HG02623 (cell line): ENCODE measurements around the gene SLC25A22.
A peak's percentile ranks its signal among the peaks of the same experiment; 100 is the strongest.

Source experiments
- ATAC-seq: cut with Tn5 transposase; IDR thresholded peaks from one replicate; pipeline ENCODE4 v1.9.1; 2021; ENCODE audit warnings: moderate library complexity; ENCODE audit not compliant: unreplicated experiment

The SLC25A22 gene

GRCh38 chr11:798093-798713, at the start of gene SLC25A22:
SLC25A22 (minus strand) TSS chr11:798281; CDS start chr11:795006, 3,275 bp downstream.
- peak; percentile 44 for ATAC-seq

- ATAC-seq: no peak
Measured at GRCh38 chr11:847876-848275, 49.8 kb upstream of the SLC25A22 start.

GRCh38 chr11:846496-847098, 48.5 kb upstream of the SLC25A22 start:
- ATAC-seq: no peak

- ATAC-seq: no peak
Measured at GRCh38 chr11:845872-846495, 47.9 kb upstream of the SLC25A22 start.

GRCh38 chr11:844693-845644, 46.9 kb upstream of the SLC25A22 start:
- no peak for ATAC-seq

GRCh38 chr11:843818-844692, 46.0 kb upstream of the SLC25A22 start:
- ATAC-seq: no peak

GRCh38 chr11:843086-843734, 45.1 kb upstream of the SLC25A22 start:
- no peak for ATAC-seq

- ATAC-seq: peak; percentile 48
Measured at GRCh38 chr11:842370-843002, 44.4 kb upstream of the SLC25A22 start, which contains the start of the genes POLR2L and TSPAN4. POLR2L (minus strand) TSS chr11:842529; CDS start chr11:842508, 21 bp downstream. TSPAN4 (plus strand) TSS chr11:842852; CDS start chr11:850305, 7,453 bp downstream.

- no peak for ATAC-seq
Measured at GRCh38 chr11:841981-842369, 43.9 kb upstream of the SLC25A22 start.

GRCh38 chr11:839875-840617, 42.0 kb upstream of the SLC25A22 start:
- ATAC-seq: no peak

- no peak for ATAC-seq
Measured at GRCh38 chr11:839280-839623, 41.2 kb upstream of the SLC25A22 start.

GRCh38 chr11:838441-839279, 40.6 kb upstream of the SLC25A22 start:
- ATAC-seq: no peak

GRCh38 chr11:837990-838307, 39.9 kb upstream of the SLC25A22 start:
- ATAC-seq: no peak

- no peak for ATAC-seq
Measured at GRCh38 chr11:837189-837989, 39.3 kb upstream of the SLC25A22 start.

- no peak for ATAC-seq
Measured at GRCh38 chr11:836700-837099, 38.6 kb upstream of the SLC25A22 start.

GRCh38 chr11:836274-836673, 38.2 kb upstream of the SLC25A22 start:
- no peak for ATAC-seq
